SK-N-SH treated with all-trans-retinoic acid at 6 μM for 48 hours (cell line): Measurements from ENCODE around the gene UBE2Q1.

Source experiments
- ARNTL ChIP-seq: fragments of 450-650 bp; formaldehyde crosslinking; IDR thresholded peaks from 2 replicates; pipeline ENCODE4 v1.5.0; 2020; ENCODE audit warnings: low read depth, mild to moderate bottlenecking, moderate library complexity, borderline replicate concordance
- BACH2 ChIP-seq: fragments of 250-450 bp; sonication (Bioruptor Pico); IDR thresholded peaks from 2 replicates; pipeline ENCODE4 v1.9.0; 2021; ENCODE audit warnings: mild to moderate bottlenecking, borderline replicate concordance
- ESRRG ChIP-seq: fragments of 250-450 bp; sonication (Bioruptor Pico); IDR thresholded peaks from 2 replicates; pipeline ENCODE4 v1.6.1; 2021; ENCODE audit warnings: mild to moderate bottlenecking
- GLIS3 ChIP-seq: fragments of 250-450 bp; sonication (Bioruptor Pico); IDR thresholded peaks from 2 replicates; pipeline ENCODE4 v1.5.0; 2020; ENCODE audit warnings: mild to moderate bottlenecking, moderate library complexity
- PPARA ChIP-seq: fragments of 250-450 bp; sonication (Bioruptor Pico); IDR thresholded peaks from 2 replicates; pipeline ENCODE4 v1.5.0; 2020; ENCODE audit warnings: mild to moderate bottlenecking, borderline replicate concordance
- RARB ChIP-seq: fragments of 250-450 bp; sonication (Bioruptor Pico); IDR thresholded peaks from 2 replicates; pipeline ENCODE4 v1.8.0; 2021; ENCODE audit warnings: mild to moderate bottlenecking, moderate library complexity
- TCF4 ChIP-seq: fragments of 250-450 bp; sonication (Bioruptor Pico); IDR thresholded peaks from 2 replicates; pipeline ENCODE4 v1.8.0; 2021; ENCODE audit warnings: mild to moderate bottlenecking, moderate library complexity, borderline replicate concordance
- ZFP3 ChIP-seq: fragments of 250-450 bp; sonication (Bioruptor Pico); IDR thresholded peaks from 2 replicates; pipeline ENCODE4 v1.5.0; 2020; ENCODE audit warnings: mild to moderate bottlenecking, moderate library complexity
- ZNF565 ChIP-seq: fragments of 450-650 bp; formaldehyde crosslinking; conservative IDR thresholded peaks from 2 replicates; pipeline ENCODE4 v1.5.0; 2020; ENCODE audit warnings: low read depth, mild to moderate bottlenecking, moderate library complexity
- ZNF8 ChIP-seq: fragments of 450-650 bp; formaldehyde crosslinking; IDR thresholded peaks from 2 replicates; pipeline ENCODE4 v1.5.0; 2020; ENCODE audit warnings: mild to moderate bottlenecking, moderate library complexity
- TF ChIP-seq, protein P1 (sequence below): fragments of 250-450 bp; sonication (Bioruptor Pico); IDR thresholded peaks from 2 replicates; pipeline ENCODE4 v1.8.0; 2020; ENCODE audit warnings: mild to moderate bottlenecking, moderate library complexity, borderline replicate concordance
- TF ChIP-seq, protein P2 (sequence below): fragments of 250-450 bp; sonication (Bioruptor Pico); IDR thresholded peaks from 2 replicates; pipeline ENCODE4 v1.5.1; 2020; ENCODE audit warnings: low read depth, mild to moderate bottlenecking, moderate library complexity
- TF ChIP-seq, protein P3 (sequence below): fragments of 250-450 bp; sonication (Bioruptor Pico); IDR thresholded peaks from 2 replicates; pipeline ENCODE4 v1.8.0; 2021; ENCODE audit warnings: low read depth, mild to moderate bottlenecking, moderate library complexity, borderline replicate concordance
- TF ChIP-seq, protein P4 (sequence below): fragments of 250-450 bp; sonication (Bioruptor Pico); IDR thresholded peaks from 2 replicates; pipeline ENCODE4 v1.5.1; 2021; ENCODE audit warnings: mild to moderate bottlenecking, moderate library complexity

DNA sequence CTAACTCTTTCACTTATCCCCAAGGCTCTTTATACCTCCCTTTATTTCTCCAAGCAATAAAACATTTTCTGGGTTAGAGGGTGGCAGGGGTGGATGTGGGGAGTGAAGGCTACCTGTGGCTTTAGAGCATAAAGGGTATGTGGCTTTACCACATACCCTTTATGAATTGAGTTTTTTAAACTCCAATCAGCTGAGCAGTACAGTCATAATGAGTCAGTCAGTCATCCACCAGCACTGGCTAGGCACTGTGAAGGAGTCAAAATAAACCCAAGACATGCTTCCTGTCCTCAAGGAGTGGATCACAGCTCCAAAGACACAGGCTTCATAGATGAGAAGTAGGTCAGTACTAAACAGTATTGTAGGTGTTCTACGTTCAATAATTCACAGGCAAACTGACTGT is 59.0 kb downstream of the UBE2Q1 start:
- no peak for TF ChIP-seq RARB (CRISPR knock-in tag)
- no peak for TF ChIP-seq BACH2
- TF ChIP-seq ZNF8 (CRISPR knock-in tag) = no peak
- no peak for TF ChIP-seq ZNF565 (CRISPR knock-in tag)
- TF ChIP-seq, protein P1, sequence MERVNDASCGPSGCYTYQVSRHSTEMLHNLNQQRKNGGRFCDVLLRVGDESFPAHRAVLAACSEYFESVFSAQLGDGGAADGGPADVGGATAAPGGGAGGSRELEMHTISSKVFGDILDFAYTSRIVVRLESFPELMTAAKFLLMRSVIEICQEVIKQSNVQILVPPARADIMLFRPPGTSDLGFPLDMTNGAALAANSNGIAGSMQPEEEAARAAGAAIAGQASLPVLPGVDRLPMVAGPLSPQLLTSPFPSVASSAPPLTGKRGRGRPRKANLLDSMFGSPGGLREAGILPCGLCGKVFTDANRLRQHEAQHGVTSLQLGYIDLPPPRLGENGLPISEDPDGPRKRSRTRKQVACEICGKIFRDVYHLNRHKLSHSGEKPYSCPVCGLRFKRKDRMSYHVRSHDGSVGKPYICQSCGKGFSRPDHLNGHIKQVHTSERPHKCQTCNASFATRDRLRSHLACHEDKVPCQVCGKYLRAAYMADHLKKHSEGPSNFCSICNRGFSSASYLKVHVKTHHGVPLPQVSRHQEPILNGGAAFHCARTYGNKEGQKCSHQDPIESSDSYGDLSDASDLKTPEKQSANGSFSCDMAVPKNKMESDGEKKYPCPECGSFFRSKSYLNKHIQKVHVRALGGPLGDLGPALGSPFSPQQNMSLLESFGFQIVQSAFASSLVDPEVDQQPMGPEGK (CRISPR knock-in tag) = no peak
- TF ChIP-seq ARNTL (CRISPR knock-in tag) = no peak
- TF ChIP-seq ZFP3 (CRISPR knock-in tag) = no peak
- TF ChIP-seq, protein P2, sequence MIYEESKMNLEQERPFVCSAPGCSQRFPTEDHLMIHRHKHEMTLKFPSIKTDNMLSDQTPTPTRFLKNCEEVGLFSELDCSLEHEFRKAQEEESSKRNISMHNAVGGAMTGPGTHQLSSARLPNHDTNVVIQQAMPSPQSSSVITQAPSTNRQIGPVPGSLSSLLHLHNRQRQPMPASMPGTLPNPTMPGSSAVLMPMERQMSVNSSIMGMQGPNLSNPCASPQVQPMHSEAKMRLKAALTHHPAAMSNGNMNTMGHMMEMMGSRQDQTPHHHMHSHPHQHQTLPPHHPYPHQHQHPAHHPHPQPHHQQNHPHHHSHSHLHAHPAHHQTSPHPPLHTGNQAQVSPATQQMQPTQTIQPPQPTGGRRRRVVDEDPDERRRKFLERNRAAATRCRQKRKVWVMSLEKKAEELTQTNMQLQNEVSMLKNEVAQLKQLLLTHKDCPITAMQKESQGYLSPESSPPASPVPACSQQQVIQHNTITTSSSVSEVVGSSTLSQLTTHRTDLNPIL (CRISPR knock-in tag) = no peak
- TF ChIP-seq TCF4 (CRISPR knock-in tag) = no peak
- no peak for TF ChIP-seq ESRRG (CRISPR knock-in tag)
- TF ChIP-seq, protein P3, sequence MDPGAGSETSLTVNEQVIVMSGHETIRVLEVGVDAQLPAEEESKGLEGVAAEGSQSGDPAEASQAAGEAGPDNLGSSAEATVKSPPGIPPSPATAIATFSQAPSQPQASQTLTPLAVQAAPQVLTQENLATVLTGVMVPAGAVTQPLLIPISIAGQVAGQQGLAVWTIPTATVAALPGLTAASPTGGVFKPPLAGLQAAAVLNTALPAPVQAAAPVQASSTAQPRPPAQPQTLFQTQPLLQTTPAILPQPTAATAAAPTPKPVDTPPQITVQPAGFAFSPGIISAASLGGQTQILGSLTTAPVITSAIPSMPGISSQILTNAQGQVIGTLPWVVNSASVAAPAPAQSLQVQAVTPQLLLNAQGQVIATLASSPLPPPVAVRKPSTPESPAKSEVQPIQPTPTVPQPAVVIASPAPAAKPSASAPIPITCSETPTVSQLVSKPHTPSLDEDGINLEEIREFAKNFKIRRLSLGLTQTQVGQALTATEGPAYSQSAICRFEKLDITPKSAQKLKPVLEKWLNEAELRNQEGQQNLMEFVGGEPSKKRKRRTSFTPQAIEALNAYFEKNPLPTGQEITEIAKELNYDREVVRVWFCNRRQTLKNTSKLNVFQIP (CRISPR knock-in tag) = no peak
- TF ChIP-seq GLIS3 (CRISPR knock-in tag) = no peak
- TF ChIP-seq, protein P4, sequence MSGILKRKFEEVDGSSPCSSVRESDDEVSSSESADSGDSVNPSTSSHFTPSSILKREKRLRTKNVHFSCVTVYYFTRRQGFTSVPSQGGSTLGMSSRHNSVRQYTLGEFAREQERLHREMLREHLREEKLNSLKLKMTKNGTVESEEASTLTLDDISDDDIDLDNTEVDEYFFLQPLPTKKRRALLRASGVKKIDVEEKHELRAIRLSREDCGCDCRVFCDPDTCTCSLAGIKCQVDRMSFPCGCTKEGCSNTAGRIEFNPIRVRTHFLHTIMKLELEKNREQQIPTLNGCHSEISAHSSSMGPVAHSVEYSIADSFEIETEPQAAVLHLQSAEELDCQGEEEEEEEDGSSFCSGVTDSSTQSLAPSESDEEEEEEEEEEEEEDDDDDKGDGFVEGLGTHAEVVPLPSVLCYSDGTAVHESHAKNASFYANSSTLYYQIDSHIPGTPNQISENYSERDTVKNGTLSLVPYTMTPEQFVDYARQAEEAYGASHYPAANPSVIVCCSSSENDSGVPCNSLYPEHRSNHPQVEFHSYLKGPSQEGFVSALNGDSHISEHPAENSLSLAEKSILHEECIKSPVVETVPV = no peak
- no peak for TF ChIP-seq PPARA (CRISPR knock-in tag)
